H9 (cell line): Measurements from ENCODE around the gene TBL1X. TPM values are rescaled to one million over a fixed set of nuclear protein-coding genes. Genes with fewer than 3 reads are reported as not detected.

ENCODE experiments used
- DNase-seq: peaks from one replicate; pipeline ENCODE4 v3.0.0-alpha.2; 2017
- H2AFZ ChIP-seq: one replicate; pipeline ENCODE4 v1.6.1; 2013; ENCODE audit warnings: mild to moderate bottlenecking, low read length, control low read depth, moderate library complexity
- H2AK5ac ChIP-seq: 2 replicates; pipeline ENCODE4 v1.6.1; 2013; ENCODE audit warnings: low read length, control low read depth, mixed read lengths; ENCODE audit not compliant: insufficient read length
- H2BK120ac ChIP-seq: one replicate; pipeline ENCODE4 v1.6.1; 2013; ENCODE audit warnings: low read depth, mild to moderate bottlenecking, low read length, control low read depth, inconsistent platforms; ENCODE audit not compliant: poor library complexity, severe bottlenecking
- H2BK12ac ChIP-seq: 2 replicates; pipeline ENCODE4 v1.6.1; 2013; ENCODE audit warnings: low read length, control low read depth, mixed read lengths, low read depth; ENCODE audit not compliant: insufficient read length
- H2BK15ac ChIP-seq: 2 replicates; pipeline ENCODE4 v1.6.1; 2013; ENCODE audit warnings: low read depth, low read length, control low read depth
- H2BK20ac ChIP-seq: one replicate; pipeline ENCODE4 v1.6.1; 2013; ENCODE audit warnings: low read depth, mild to moderate bottlenecking, low read length, control low read depth, inconsistent platforms; ENCODE audit not compliant: poor library complexity, severe bottlenecking
- H2BK5ac ChIP-seq: 2 replicates; pipeline ENCODE4 v1.6.1; 2013; ENCODE audit warnings: low read length, control low read depth, mixed read lengths; ENCODE audit not compliant: insufficient read length
- H3K14ac ChIP-seq: 2 replicates; pipeline ENCODE4 v1.6.1; 2013; ENCODE audit warnings: low read length, control low read depth; ENCODE audit not compliant: insufficient read depth
- H3K18ac ChIP-seq: 2 replicates; pipeline ENCODE4 v1.6.1; 2013; ENCODE audit warnings: low read depth, mild to moderate bottlenecking, mixed read lengths, low read length, control low read depth; ENCODE audit not compliant: insufficient read length
- H3K23ac ChIP-seq: 2 replicates; pipeline ENCODE4 v1.6.1; 2013; ENCODE audit warnings: low read length, control low read depth, mixed read lengths, low read depth; ENCODE audit not compliant: insufficient read length
- H3K23me2 ChIP-seq: 2 replicates; pipeline ENCODE4 v1.6.1; 2013; ENCODE audit warnings: low read depth, mild to moderate bottlenecking, mixed read lengths, low read length, control low read depth; ENCODE audit not compliant: insufficient read length, poor library complexity, severe bottlenecking
- H3K27ac ChIP-seq: 2 replicates; pipeline ENCODE4 v1.5.1; 2013; ENCODE audit warnings: low read length, control low read depth, mixed read lengths, low read depth; ENCODE audit not compliant: insufficient read length
- H3K27me3 ChIP-seq: 2 replicates; pipeline ENCODE4 v1.6.1; 2013; ENCODE audit warnings: low read length, control low read depth, inconsistent platforms; ENCODE audit not compliant: insufficient read depth
- H3K4ac ChIP-seq: 2 replicates; pipeline ENCODE4 v1.6.1; 2013; ENCODE audit warnings: low read depth, mild to moderate bottlenecking, control low read depth, inconsistent platforms, low read length, moderate library complexity
- H3K4me1 ChIP-seq: 2 replicates; pipeline ENCODE4 v1.6.1; 2013; ENCODE audit warnings: low read length, control low read depth, inconsistent platforms; ENCODE audit not compliant: insufficient read depth
- H3K4me2 ChIP-seq: 2 replicates; pipeline ENCODE4 v1.6.1; 2013; ENCODE audit warnings: low read length, control low read depth, mixed read lengths; ENCODE audit not compliant: insufficient read length, insufficient read depth
- H3K56ac ChIP-seq: 2 replicates; pipeline ENCODE4 v1.6.1; 2013; ENCODE audit warnings: low read depth, mild to moderate bottlenecking, mixed read lengths, low read length, control low read depth; ENCODE audit not compliant: insufficient read length
- H3K79me1 ChIP-seq: 2 replicates; pipeline ENCODE4 v1.6.1; 2013; ENCODE audit warnings: low read depth, mild to moderate bottlenecking, moderate library complexity, low read length, control low read depth, inconsistent platforms; ENCODE audit not compliant: insufficient read depth, poor library complexity, severe bottlenecking
- H3K79me2 ChIP-seq: 2 replicates; pipeline ENCODE4 v1.6.1; 2013; ENCODE audit warnings: low read length, control low read depth, inconsistent platforms; ENCODE audit not compliant: insufficient read depth
- H3K9ac ChIP-seq: 2 replicates; pipeline ENCODE4 v1.6.1; 2013; ENCODE audit warnings: low read length, control low read depth, mixed read lengths; ENCODE audit not compliant: insufficient read length; ENCODE audit errors: extremely low read depth
- H3K9me3 ChIP-seq: one replicate; pipeline ENCODE4 v1.6.1; 2013; ENCODE audit warnings: low read depth, low read length, inconsistent platforms; ENCODE audit not compliant: control insufficient read depth
- H3T11ph ChIP-seq: one replicate; pipeline ENCODE4 v1.6.1; 2013; ENCODE audit warnings: mild to moderate bottlenecking, low read length, control low read depth, inconsistent platforms
- H4K20me1 ChIP-seq: one replicate; pipeline ENCODE4 v1.6.1; 2013; ENCODE audit not compliant: control insufficient read depth, insufficient read length, insufficient read depth
- H4K5ac ChIP-seq: 2 replicates; pipeline ENCODE4 v1.6.1; 2013; ENCODE audit warnings: low read depth, mild to moderate bottlenecking, mixed read lengths, low read length, control low read depth; ENCODE audit not compliant: insufficient read length
- H4K8ac ChIP-seq: replicated peaks from 2 replicates; pipeline ENCODE4 v1.6.1; 2013; ENCODE audit warnings: low read length, control low read depth, mixed read lengths, low read depth; ENCODE audit not compliant: insufficient read length
- H4K91ac ChIP-seq: 2 replicates; pipeline ENCODE4 v1.6.1; 2013; ENCODE audit warnings: low read depth, mild to moderate bottlenecking, moderate library complexity, mixed read lengths, low read length, control low read depth; ENCODE audit not compliant: insufficient read length
- H3K27ac Mint-ChIP-seq, 3 experiments: 2 replicates in 2 of 3; 3 replicates in 1 of 3; pipeline ENCODE4 v1.8.0; 2020 to 2021; ENCODE audit warnings: mixed read lengths in 3 of 3, mild to moderate bottlenecking in 1 of 3, moderate library complexity in 1 of 3
- H3K27me3 Mint-ChIP-seq: 2 replicates; pipeline ENCODE4 v1.8.0; 2021; ENCODE audit warnings: low read depth, mild to moderate bottlenecking, moderate library complexity, mixed read lengths
- H3K36me3 Mint-ChIP-seq, 3 experiments: 2 replicates in 2 of 3; 3 replicates in 1 of 3; pipeline ENCODE4 v1.8.0; 2020 to 2021; ENCODE audit warnings: low read depth in 3 of 3, mixed read lengths in 3 of 3; ENCODE audit not compliant: insufficient read depth in 1 of 3
- H3K4me1 Mint-ChIP-seq, 2 experiments: 2 replicates each; pipeline ENCODE4 v1.8.0; 2020; ENCODE audit warnings: mixed read lengths in 2 of 2
- H3K4me3 Mint-ChIP-seq, 2 experiments: 2 replicates in 1 of 2; 3 replicates in 1 of 2; pipeline ENCODE4 v1.8.0; 2020 to 2021; ENCODE audit warnings: mild to moderate bottlenecking in 2 of 2, mixed read lengths in 2 of 2, moderate library complexity in 1 of 2
- H3K9me3 Mint-ChIP-seq, 2 experiments: 2 replicates in 1 of 2; 3 replicates in 1 of 2; pipeline ENCODE4 v1.8.0; 2020; ENCODE audit warnings: mild to moderate bottlenecking in 2 of 2, mixed read lengths in 2 of 2, moderate library complexity in 1 of 2
- WGBS: extraction: QIAGEN DNeasy Blood & Tissue Kit; methylation state at CpG from one replicate; pipeline ENCODE4 v1.1.7; 2013; ENCODE audit warnings: missing lambda C conversion rate, low lambda C conversion rate, mixed read lengths; ENCODE audit not compliant: insufficient read length; ENCODE audit errors: extremely low coverage; 5-methylcytosine and 5-hydroxymethylcytosine counted together
- total RNA-seq: library from RNA; stranded (reverse); gene quantifications from 2 replicates; pipeline ENCODE4 v1.2.1, GENCODE V29; 2021
- TF ChIP-seq, protein P1 (sequence below): fragments of 200-600 bp; sonication (generic); conservative IDR thresholded peaks from 3 replicates; pipeline ENCODE4 v1.8.0; 2021; ENCODE audit warnings: antibody characterized with exemption, mild to moderate bottlenecking

Gene TBL1X
- total RNA-seq, 1 experiment from 2014 or later = 24.1 TPM

DNA sequence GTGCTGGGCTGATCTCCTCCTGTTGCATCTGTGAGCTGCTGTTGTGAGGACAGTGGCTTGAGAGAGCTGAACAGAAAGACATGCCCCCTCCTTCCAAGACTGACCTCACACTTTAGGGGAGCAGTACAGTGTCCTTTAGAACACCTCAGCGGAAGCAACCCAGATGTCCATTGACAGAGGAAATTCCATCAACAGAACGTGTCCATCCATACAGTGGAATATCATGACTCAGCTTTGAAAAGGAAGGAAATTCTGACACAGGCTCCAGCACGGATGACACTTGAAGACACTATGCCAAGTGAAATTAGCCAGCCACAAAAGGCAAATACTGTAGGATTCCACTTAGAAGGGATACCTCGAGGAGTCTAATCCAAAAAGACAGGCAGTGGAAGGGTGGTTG, 197.3 kb downstream of the TBL1X start:
- Histone ChIP-seq H2AK5ac (no peak overlapping the region), H3K9ac (no peak overlapping the region), H3K14ac (no peak overlapping the region), H3K79me2 (no peaks in the 10 kb centered on the region), H3K23ac (no peak overlapping the region), H3K4me2 (no peak overlapping the region), H3K27ac (no peak overlapping the region), H2BK12ac (no peak overlapping the region), H3T11ph (no peak overlapping the region), H3K4me1 (no peaks in the 10 kb centered on the region), H4K91ac (no peak overlapping the region), H4K8ac (no peak overlapping the region), H2BK15ac (no peak overlapping the region), H3K79me1 (no peaks in the 10 kb centered on the region), H3K23me2 (no peaks in the 10 kb centered on the region), H2BK20ac (no peak overlapping the region), H3K18ac (no peak overlapping the region), H3K27me3 (no peaks in the 10 kb centered on the region), H4K20me1 (no peaks in the 10 kb centered on the region), H3K9me3 (no peaks in the 10 kb centered on the region), H2BK120ac (no peak overlapping the region), H3K4ac (no peak overlapping the region), H2AFZ (no peak overlapping the region), H4K5ac (no peak overlapping the region), H3K56ac (no peak overlapping the region), H2BK5ac (no peak overlapping the region)
- no peaks in the 10 kb centered on the region for H3K4me1 Mint-ChIP-seq
- peaks cover 20 to 63% of the 10 kb centered on the region in 2 experiments for H3K9me3 Mint-ChIP-seq
- H3K36me3 Mint-ChIP-seq = peaks cover 25 to 51% (median 37%) of the 10 kb centered on the region in 3 experiments
- H3K4me3 Mint-ChIP-seq = no peak overlapping the region
- TF ChIP-seq, protein P1, sequence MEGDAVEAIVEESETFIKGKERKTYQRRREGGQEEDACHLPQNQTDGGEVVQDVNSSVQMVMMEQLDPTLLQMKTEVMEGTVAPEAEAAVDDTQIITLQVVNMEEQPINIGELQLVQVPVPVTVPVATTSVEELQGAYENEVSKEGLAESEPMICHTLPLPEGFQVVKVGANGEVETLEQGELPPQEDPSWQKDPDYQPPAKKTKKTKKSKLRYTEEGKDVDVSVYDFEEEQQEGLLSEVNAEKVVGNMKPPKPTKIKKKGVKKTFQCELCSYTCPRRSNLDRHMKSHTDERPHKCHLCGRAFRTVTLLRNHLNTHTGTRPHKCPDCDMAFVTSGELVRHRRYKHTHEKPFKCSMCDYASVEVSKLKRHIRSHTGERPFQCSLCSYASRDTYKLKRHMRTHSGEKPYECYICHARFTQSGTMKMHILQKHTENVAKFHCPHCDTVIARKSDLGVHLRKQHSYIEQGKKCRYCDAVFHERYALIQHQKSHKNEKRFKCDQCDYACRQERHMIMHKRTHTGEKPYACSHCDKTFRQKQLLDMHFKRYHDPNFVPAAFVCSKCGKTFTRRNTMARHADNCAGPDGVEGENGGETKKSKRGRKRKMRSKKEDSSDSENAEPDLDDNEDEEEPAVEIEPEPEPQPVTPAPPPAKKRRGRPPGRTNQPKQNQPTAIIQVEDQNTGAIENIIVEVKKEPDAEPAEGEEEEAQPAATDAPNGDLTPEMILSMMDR = no peak
- no CpG with 5 or more reads among the region's 4 CpGs for WGBS
- no peak for DNase-seq
- peaks cover 1% of the 10 kb centered on the region for H3K27me3 Mint-ChIP-seq
- no peak overlapping the region for H3K27ac Mint-ChIP-seq
